T-cell (primary cell): ENCODE data around the gene MICALL1. TPM values are rescaled to one million over a fixed set of nuclear protein-coding genes. Genes with fewer than 3 reads are reported as not detected.

Experiments
- ATAC-seq, 4 experiments: fragments of 200-7000 bp in 3 of 4; fragments of 150-1000 bp in 1 of 4; cut with Tn5 transposase; replicated peaks in 1 of 4; 1 replicate in 3 of 4; 2 replicates in 1 of 4; pipeline ENCODE4 v1.10.0; 2021; ENCODE audit warnings: moderate library complexity in 3 of 4, mild to moderate bottlenecking in 2 of 4, moderate number of reproducible peaks in 1 of 4
- CTCF ChIA-PET, 2 donors: fragments of 300-600 bp; sonication (Branson Sonifier 250); formaldehyde crosslinking; loops; one replicate each; lab custom pipeline; 2022; ENCODE audit warnings: antibody characterized with exemption in 2 of 2; lab: Charles Lee
- POLR2A ChIA-PET, 2 donors: fragments of 300-600 bp; sonication (Branson Sonifier 250); formaldehyde crosslinking; loops; one replicate each; lab custom pipeline; 2022; ENCODE audit warnings: antibody characterized with exemption in 2 of 2; lab: Charles Lee
- DNase-seq, 35 experiments: peaks; one replicate each; pipeline versions ENCODE4 v3.0.0 to v3.0.0-alpha.2; 2013 to 2023
- H3K27ac ChIP-seq: one replicate; pipeline ENCODE4 v1.5.1; 2013; ENCODE audit warnings: low read length
- H3K27me3 ChIP-seq, 2 experiments: replicated peaks in 1 of 2; 1 replicate in 1 of 2; 2 replicates in 1 of 2; pipeline versions ENCODE4 v1.6.1 to v1.7.0; 2013; ENCODE audit warnings: low read length in 1 of 2, mixed read lengths in 1 of 2; ENCODE audit not compliant: control insufficient read depth in 2 of 2, insufficient read depth in 2 of 2; ENCODE audit errors: extremely low read depth in 1 of 2
- H3K36me3 ChIP-seq, 2 donors: 1 replicate in 1 of 2; 2 replicates in 1 of 2; pipeline versions ENCODE4 v1.6.1 to v1.7.0; 2013; ENCODE audit warnings: low read length in 1 of 2; ENCODE audit not compliant: control insufficient read depth in 2 of 2, insufficient read depth in 1 of 2; ENCODE audit errors: extremely low read depth in 1 of 2
- H3K4me1 ChIP-seq, 2 experiments: 1 replicate in 1 of 2; 2 replicates in 1 of 2; pipeline versions ENCODE4 v1.6.1 to v1.7.0; 2013; ENCODE audit warnings: low read length in 2 of 2, mixed read lengths in 1 of 2; ENCODE audit not compliant: insufficient read depth in 2 of 2, control insufficient read depth in 1 of 2; ENCODE audit errors: extremely low read depth in 1 of 2
- H3K4me3 ChIP-seq, 2 donors: 1 replicate in 1 of 2; 2 replicates in 1 of 2; pipeline versions ENCODE4 v1.5.1 to v1.7.0; 2013; ENCODE audit warnings: mild to moderate bottlenecking in 2 of 2, low read length in 1 of 2, moderate library complexity in 1 of 2; ENCODE audit not compliant: control insufficient read depth in 1 of 2; ENCODE audit errors: extremely low read depth in 1 of 2
- H3K9me3 ChIP-seq: 2 replicates; pipeline ENCODE4 v1.7.0; 2013
- H3K27ac Mint-ChIP-seq, 2 donors: one replicate each; pipeline ENCODE4 v1.8.0; 2020 to 2021; ENCODE audit warnings: mild to moderate bottlenecking in 2 of 2, mixed read lengths in 2 of 2
- H3K27me3 Mint-ChIP-seq, 2 donors: one replicate each; pipeline ENCODE4 v1.8.0; 2021 to 2022; ENCODE audit warnings: mixed read lengths in 2 of 2
- H3K36me3 Mint-ChIP-seq: one replicate; pipeline ENCODE4 v1.8.0; 2021; ENCODE audit warnings: mixed read lengths
- H3K4me1 Mint-ChIP-seq, 3 donors: one replicate each; pipeline ENCODE4 v1.8.0; 2020 to 2022; ENCODE audit warnings: mixed read lengths in 3 of 3, mild to moderate bottlenecking in 1 of 3
- H3K4me3 Mint-ChIP-seq, 3 donors: one replicate each; pipeline ENCODE4 v1.8.0; 2020 to 2022; ENCODE audit warnings: mild to moderate bottlenecking in 3 of 3, mixed read lengths in 3 of 3, moderate library complexity in 3 of 3
- H3K9me3 Mint-ChIP-seq, 3 donors: one replicate each; pipeline ENCODE4 v1.8.0; 2020 to 2022; ENCODE audit warnings: mixed read lengths in 3 of 3
- WGBS: methylation state at CpG from one replicate; pipeline ENCODE4 v1.1.5; 2013; ENCODE audit warnings: missing lambda C conversion rate; ENCODE audit not compliant: insufficient coverage; 5-methylcytosine and 5-hydroxymethylcytosine counted together
- total RNA-seq, 35 experiments: library from RNA in 6 of 35; stranded (reverse) in 6 of 35; fragments of 120-200 nt in 1 of 35; gene quantifications; one replicate each; pipeline versions ENCODE4 v1.2.1 to v1.2.4 and lab custom pipeline; 2013 to 2026

MICALL1 gene
- total RNA-seq, 5 donors from 2014 or later (not counting 1 experiment from before 2014, with no cell fraction given): 23.6 to 39.0 (median 34.3) TPM

GRCh38 chr22:37926358-37926757 lies 20.3 kb downstream of the MICALL1 start:
- no peaks in the 10 kb centered on the region for H3K9me3 Mint-ChIP-seq
- ChIA-PET POLR2A (no interaction called here), CTCF (no interaction called here)
- Histone ChIP-seq H3K36me3 (peaks cover 24 to 58% of the 10 kb centered on the region in 2 donors), H3K9me3 (no peaks in the 10 kb centered on the region), H3K27ac (no peak overlapping the region), H3K4me3 (no peak overlapping the region), H3K27me3 (no peaks in the 10 kb centered on the region), H3K4me1 (no peaks in the 10 kb centered on the region)
- no peak overlapping the region for H3K4me3 Mint-ChIP-seq
- no peak for DNase-seq
- no peak for ATAC-seq
- H3K4me1 Mint-ChIP-seq: peaks cover 0 to 2% (median 0%) of the 10 kb centered on the region in 3 donors
- H3K36me3 Mint-ChIP-seq: peaks cover 17% of the 10 kb centered on the region
- H3K27ac Mint-ChIP-seq: no peak overlapping the region
- H3K27me3 Mint-ChIP-seq: no peaks in the 10 kb centered on the region
- 92% methylated on average over 7 of the region's 7 CpGs for WGBS

DNA sequence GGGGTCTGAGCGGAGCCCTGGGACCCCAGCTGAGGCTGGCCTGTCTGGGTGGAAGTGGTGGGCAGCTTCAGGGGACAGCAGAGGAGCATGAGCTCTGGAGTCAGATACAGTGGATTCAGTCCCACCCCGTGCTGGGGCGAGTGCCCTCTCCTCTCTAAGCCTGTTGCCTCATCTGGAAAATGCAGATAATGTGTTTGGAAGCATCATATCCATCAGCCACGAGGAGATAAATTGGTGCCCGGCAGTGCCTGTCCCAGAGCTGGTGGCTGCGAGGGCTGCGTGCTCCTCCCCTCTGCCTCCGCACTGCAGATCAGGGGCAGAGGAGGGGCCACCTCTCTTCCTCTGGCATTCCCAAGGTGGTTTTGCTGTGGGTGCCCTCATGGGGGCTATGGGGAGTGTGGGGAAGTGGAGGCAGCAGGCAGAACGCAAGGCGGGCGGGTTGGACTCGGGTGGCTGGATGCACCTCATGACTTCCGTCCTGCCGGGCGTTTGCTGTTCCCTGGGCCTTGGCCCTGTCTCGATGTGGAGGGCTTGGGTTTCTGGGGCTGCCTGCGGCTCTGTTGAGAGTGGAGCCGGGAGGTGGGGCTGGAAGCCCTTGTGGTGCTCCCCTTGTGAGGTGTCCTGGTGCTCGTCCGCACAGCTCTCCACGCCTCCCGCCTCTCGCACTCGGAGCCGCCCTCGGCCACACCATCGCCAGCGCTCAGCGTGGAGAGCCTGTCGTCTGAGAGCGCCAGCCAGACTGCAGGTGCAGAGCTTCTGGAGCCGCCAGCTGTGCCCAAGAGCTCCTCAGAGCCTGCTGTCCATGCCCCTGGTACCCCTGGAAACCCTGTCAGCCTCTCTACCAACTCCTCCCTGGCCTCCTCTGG lies 20.9 kb downstream of the MICALL1 start:
- no peak for ATAC-seq
- Histone ChIP-seq H3K4me1 (no peaks in the 10 kb centered on the region), H3K9me3 (no peaks in the 10 kb centered on the region), H3K4me3 (no peak overlapping the region), H3K36me3 (peaks cover 25 to 56% of the 10 kb centered on the region in 2 donors), H3K27me3 (no peaks in the 10 kb centered on the region), H3K27ac (no peak overlapping the region)
- Mint-ChIP-seq H3K36me3 (peaks cover 17% of the 10 kb centered on the region), H3K27ac (no peak overlapping the region), H3K4me3 (no peak overlapping the region), H3K4me1 (peaks cover 0 to under 1% (median 0%) of the 10 kb centered on the region in 3 donors), H3K9me3 (no peaks in the 10 kb centered on the region), H3K27me3 (no peaks in the 10 kb centered on the region)
- no peak for DNase-seq
- 95% methylated on average over 30 of the region's 32 CpGs for WGBS
- ChIA-PET CTCF (no interaction called here), POLR2A (interaction anchor here in 1 of 2 donors (0.6 kb wide), 1 partner anchor 295 kb away, joined by 3 read pairs; no protein-coding TSS in a partner anchor)

GRCh38 chr22:37927637-37927936 lies 21.5 kb downstream of the MICALL1 start:
- no peaks in the 10 kb centered on the region for H3K4me1 ChIP-seq
- no peak overlapping the region for H3K27ac ChIP-seq
- Mint-ChIP-seq H3K36me3 (peaks cover 19% of the 10 kb centered on the region), H3K4me3 (no peak overlapping the region), H3K4me1 (peaks cover 0 to 1% (median 0%) of the 10 kb centered on the region in 3 donors), H3K9me3 (no peaks in the 10 kb centered on the region), H3K27ac (no peak overlapping the region), H3K27me3 (no peaks in the 10 kb centered on the region)
- peaks cover 25 to 58% of the 10 kb centered on the region in 2 donors for H3K36me3 ChIP-seq
- no peak overlapping the region for H3K4me3 ChIP-seq
- H3K27me3 ChIP-seq: no peaks in the 10 kb centered on the region
- CTCF ChIA-PET: no interaction called here
- ATAC-seq (no peak), DNase-seq (no peak)
- POLR2A ChIA-PET: interaction anchor here in 1 of 2 donors (0.6 kb wide), 1 partner anchor 296 kb away, joined by 3 read pairs; no protein-coding TSS in a partner anchor
- no peaks in the 10 kb centered on the region for H3K9me3 ChIP-seq
- WGBS: no CpG with 5 or more reads among the region's 5 CpGs

- peaks cover 12 to 15% (median 15%) of the 10 kb centered on the region in 3 donors for H3K4me1 Mint-ChIP-seq
- no peak overlapping the region for H3K27ac ChIP-seq
- H3K4me3 ChIP-seq: no peak overlapping the region
- ChIA-PET POLR2A (no interaction called here), CTCF (interaction anchor here in 1 of 2 donors (0.6 kb wide), 1 partner anchor 16 kb away, joined by 4 read pairs; no protein-coding TSS in a partner anchor)
- no peak overlapping the region for H3K4me3 Mint-ChIP-seq
- H3K4me1 ChIP-seq: peaks cover 0 to 9% of the 10 kb centered on the region in 2 experiments
- ATAC-seq (no peak), DNase-seq (no peak)
- H3K9me3 ChIP-seq: no peaks in the 10 kb centered on the region
- no peaks in the 10 kb centered on the region for H3K27me3 Mint-ChIP-seq
- H3K27me3 ChIP-seq: no peaks in the 10 kb centered on the region
- H3K36me3 Mint-ChIP-seq: peaks cover 18% of the 10 kb centered on the region
- peaks cover 22 to 55% of the 10 kb centered on the region in 2 donors for H3K36me3 ChIP-seq
- 100% methylated on average over 3 of the region's 5 CpGs for WGBS
- H3K9me3 Mint-ChIP-seq: no peaks in the 10 kb centered on the region
- no peak overlapping the region for H3K27ac Mint-ChIP-seq
These were observed 23.3 kb downstream of the MICALL1 start for GRCh38 chr22:37929390-37929789.

- H3K27me3 Mint-ChIP-seq: no peaks in the 10 kb centered on the region
- H3K36me3 Mint-ChIP-seq: peaks cover 18% of the 10 kb centered on the region
- no peak overlapping the region for H3K27ac ChIP-seq
- DNase-seq (peak in 1 of 35 experiments; percentile 26), ATAC-seq (peak in 1 of 4 experiments; percentile 24)
- peaks cover 0 to 9% of the 10 kb centered on the region in 2 experiments for H3K4me1 ChIP-seq
- ChIA-PET CTCF (interaction anchor here in 1 of 2 donors (0.6 kb wide), 1 partner anchor 44 kb away, joined by 3 read pairs; no protein-coding TSS in a partner anchor), POLR2A (no interaction called here)
- H3K9me3 Mint-ChIP-seq: no peaks in the 10 kb centered on the region
- no peak overlapping the region for H3K27ac Mint-ChIP-seq
- peaks cover 12 to 15% (median 15%) of the 10 kb centered on the region in 3 donors for H3K4me1 Mint-ChIP-seq
- 91% methylated on average over 10 of the region's 11 CpGs for WGBS
- H3K9me3 ChIP-seq: no peaks in the 10 kb centered on the region
- no peaks in the 10 kb centered on the region for H3K27me3 ChIP-seq
- H3K36me3 ChIP-seq: peaks cover 16 to 45% of the 10 kb centered on the region in 2 donors
- H3K4me3 ChIP-seq: no peak overlapping the region
- no peak overlapping the region for H3K4me3 Mint-ChIP-seq
These were observed 24.3 kb downstream of the MICALL1 start for GRCh38 chr22:37930270-37930951.

- peak overlapping the region in 1 of 2 donors; percentile 50 for H3K27ac Mint-ChIP-seq
- Histone ChIP-seq H3K4me3 (no peak overlapping the region), H3K36me3 (peaks cover 13 to 42% of the 10 kb centered on the region in 2 donors), H3K27ac (no peak overlapping the region), H3K9me3 (no peaks in the 10 kb centered on the region), H3K4me1 (peaks cover 0 to 9% of the 10 kb centered on the region in 2 experiments), H3K27me3 (no peaks in the 10 kb centered on the region)
- H3K9me3 Mint-ChIP-seq: no peaks in the 10 kb centered on the region
- no peaks in the 10 kb centered on the region for H3K27me3 Mint-ChIP-seq
- H3K4me1 Mint-ChIP-seq: peaks cover 12 to 15% (median 15%) of the 10 kb centered on the region in 3 donors
- no peak overlapping the region for H3K4me3 Mint-ChIP-seq
- ATAC-seq (no peak), DNase-seq (no peak)
- 100% methylated on average over 1 of the region's 2 CpGs for WGBS
- ChIA-PET POLR2A (no interaction called here), CTCF (interaction anchor here in 1 of 2 donors (0.6 to 1.5 kb wide), 3 partner anchors 23 to 55 kb away, joined by 3 read pairs; no protein-coding TSS in a partner anchor)
- peaks cover 18% of the 10 kb centered on the region for H3K36me3 Mint-ChIP-seq
These were observed 24.9 kb downstream of the MICALL1 start for GRCh38 chr22:37930952-37931440.
